HepG2 (cell line): ENCODE measurements around the gene QRFP. TPM values are rescaled to one million over a fixed set of nuclear protein-coding genes. Genes with fewer than 3 reads are reported as not detected.

ENCODE experiments used
- ATAC-seq: fragments of 200-7000 bp; cut with Tn5 transposase; 3 replicates; pipeline ENCODE4 v1.9.1; 2020; ENCODE audit warnings: mild to moderate bottlenecking, moderate library complexity
- BruUV-seq: library from RNA; stranded (reverse); fragments of 400-500 nt; replicated peaks from 2 replicates; lab custom pipeline; 2021; lab: Mats Ljungman, UMichigan
- CTCF ChIA-PET: fragments of 300-600 bp; formaldehyde crosslinking; extraction: SDS; loops from one replicate; lab custom pipeline; 2021; ENCODE audit warnings: low total read pairs, inconsistent platforms, low intra/inter-chr PET ratio; lab: Yijun Ruan, JAX
- POLR2A ChIA-PET: fragments of 350-600 bp; sonication (Branson Sonifier 250); formaldehyde crosslinking; loops from one replicate; lab custom pipeline; 2020; ENCODE audit warnings: antibody characterized with exemption, inconsistent platforms; lab: Yijun Ruan, JAX
- DNase-seq: peaks from one replicate; pipeline ENCODE4 v3.0.0-alpha.2; 2015; ENCODE audit warnings: low spot score
- FAIRE-seq: peaks from 3 replicates; lab custom pipeline; 2011; peaks lifted over from hg19 to GRCh38; lab: Jason Lieb, UNC
- H2AFZ ChIP-seq: one replicate; pipeline ENCODE4 v1.6.1; 2011; ENCODE audit warnings: low read length, inconsistent platforms
- H3K27ac ChIP-seq: fragments of 300-600 bp; 3 replicates; pipeline ENCODE4 v1.8.0; 2011; ENCODE audit warnings: mixed run types, mild to moderate bottlenecking, mixed read lengths, low read length, inconsistent platforms; ENCODE audit not compliant: insufficient read depth; ENCODE audit errors: extremely low read length
- H3K27me3 ChIP-seq, 2 experiments: fragments of 200-600 bp in 1 of 2; 2 replicates in 1 of 2; 3 replicates in 1 of 2; pipeline versions ENCODE4 v1.6.0 to v1.8.0; 2011; ENCODE audit warnings: low read length in 2 of 2, mild to moderate bottlenecking in 2 of 2, moderate library complexity in 2 of 2, inconsistent platforms in 1 of 2; ENCODE audit not compliant: insufficient read depth in 2 of 2, control insufficient read depth in 1 of 2
- H3K36me3 ChIP-seq, 2 experiments: fragments of 200-600 bp in 1 of 2; replicated peaks in 1 of 2; 2 replicates in 1 of 2; 3 replicates in 1 of 2; pipeline versions ENCODE4 v1.5.1 to v1.8.0; 2011; ENCODE audit warnings: low read length in 2 of 2, inconsistent platforms in 1 of 2; ENCODE audit not compliant: insufficient read depth in 2 of 2, control insufficient read depth in 1 of 2
- H3K4me1 ChIP-seq: 2 replicates; pipeline ENCODE4 v1.5.1; 2012; ENCODE audit warnings: low read length, inconsistent platforms; ENCODE audit not compliant: insufficient read depth
- H3K4me2 ChIP-seq: 2 replicates; pipeline ENCODE4 v1.6.0; 2011; ENCODE audit warnings: low read depth, low read length, inconsistent platforms
- H3K4me3 ChIP-seq, 3 experiments: fragments of 200-600 bp in 1 of 3; sonication (generic), shearing (Covaris generic) in 1 of 3; replicated peaks in 1 of 3; 2 replicates each; pipeline ENCODE4 v1.5.1; 2011 to 2016; ENCODE audit warnings: low read length in 3 of 3, inconsistent platforms in 2 of 3, low read depth in 2 of 3, mild to moderate bottlenecking in 2 of 3, control low read depth in 1 of 3, mixed read lengths in 1 of 3; ENCODE audit not compliant: insufficient read depth in 1 of 3
- H3K79me2 ChIP-seq: one replicate; pipeline ENCODE4 v1.6.1; 2011; ENCODE audit warnings: low read length, inconsistent platforms; ENCODE audit not compliant: insufficient read depth
- H3K9ac ChIP-seq: 2 replicates; pipeline ENCODE4 v1.6.0; 2011; ENCODE audit warnings: mild to moderate bottlenecking, low read depth, low read length, inconsistent platforms; ENCODE audit not compliant: insufficient read depth
- H3K9me3 ChIP-seq: 2 replicates; pipeline ENCODE4 v1.5.1; 2012; ENCODE audit warnings: mild to moderate bottlenecking, low read length
- H4K20me1 ChIP-seq: 2 replicates; pipeline ENCODE4 v1.6.0; 2011; ENCODE audit warnings: inconsistent platforms, mild to moderate bottlenecking, low read length, moderate library complexity; ENCODE audit not compliant: insufficient read depth
- CEBPB ChIP-seq: IDR thresholded peaks from 2 replicates; pipeline ENCODE4 v1.6.1; 2011; ENCODE audit warnings: low read depth, low read length, improper control_type of control experiment, borderline replicate concordance
- MED13 ChIP-seq: sonication (generic); formaldehyde crosslinking; IDR thresholded peaks from 2 replicates; pipeline ENCODE4 v1.5.0; 2020; ENCODE audit warnings: missing genetic modification reagents
- MIXL1 ChIP-seq: IDR thresholded peaks from 2 replicates; pipeline ENCODE4 v1.6.1; 2016
- ONECUT2 ChIP-seq: sonication (generic); formaldehyde crosslinking; IDR thresholded peaks from 2 replicates; pipeline ENCODE4 v1.4.0; 2020; ENCODE audit warnings: missing genetic modification reagents
- PCBP1 ChIP-seq: fragments of 200-400 bp; formaldehyde crosslinking; IDR thresholded peaks from 2 replicates; pipeline ENCODE4 v1.6.1; 2017; ENCODE audit warnings: mild to moderate bottlenecking, low read depth, low read length, borderline replicate concordance
- RARA ChIP-seq: IDR thresholded peaks from 2 replicates; pipeline ENCODE4 v1.6.1; 2016; ENCODE audit warnings: missing genetic modification reagents, missing compliant biosample characterization
- SOX13 ChIP-seq, 3 experiments: fragments of 450-650 bp in 1 of 3; sonication (generic) in 1 of 3; formaldehyde crosslinking in 1 of 3; IDR thresholded peaks in 2 of 3; conservative IDR thresholded peaks in 1 of 3; 2 replicates each; pipeline versions ENCODE4 v1.5.0 to v1.6.1; 2016 to 2020; ENCODE audit warnings: antibody characterized with exemption in 1 of 3, mild to moderate bottlenecking in 1 of 3, missing compliant biosample characterization in 1 of 3, missing genetic modification reagents in 1 of 3, moderate library complexity in 1 of 3
- SP1 ChIP-seq, 2 experiments: fragments of 450-650 bp in 1 of 2; sonication (generic) in 1 of 2; formaldehyde crosslinking in 1 of 2; IDR thresholded peaks; 2 replicates each; pipeline versions ENCODE4 v1.4.0 to v1.6.1; 2016 to 2020; ENCODE audit warnings: missing genetic modification reagents in 1 of 2
- TARDBP ChIP-seq: sonication (generic); formaldehyde crosslinking; IDR thresholded peaks from 2 replicates; pipeline ENCODE4 v1.8.0; 2022; ENCODE audit warnings: mild to moderate bottlenecking, missing genetic modification reagents
- ZNF44 ChIP-seq: sonication (generic); formaldehyde crosslinking; IDR thresholded peaks from 2 replicates; pipeline ENCODE4 v1.5.1; 2020; ENCODE audit warnings: mild to moderate bottlenecking, missing genetic modification reagents
- ZNF629 ChIP-seq: sonication (generic); formaldehyde crosslinking; conservative IDR thresholded peaks from 2 replicates; pipeline ENCODE4 v1.5.0; 2020; ENCODE audit warnings: missing genetic modification reagents
- WGBS: methylation state at CpG from one replicate; pipeline ENCODE4 v1.1.6; 2017; ENCODE audit warnings: low lambda C conversion rate; 5-methylcytosine and 5-hydroxymethylcytosine counted together
- in situ Hi-C: cut with HindIII; loops from 2 replicates; pipeline ENCODE4 v1.10.0; 2017; ENCODE audit warnings: low pct_unique_long_range_greater_than_20kb; ENCODE audit not compliant: extremely low pct_ligation_motif_present
- intact Hi-C: fragments of 100-400 bp; cut with micrococcal nuclease; formaldehyde crosslinking; loops from one replicate; pipeline ENCODE4 v1.10.0; 2022; ENCODE audit not compliant: unreplicated experiment
- polyA plus RNA-seq, 8 experiments: library from polyadenylated mRNA; depleted of rRNA in 3 of 8; stranded (reverse) in 7 of 8; unstranded in 1 of 8; fragments of >200 nt; fragmentation: Illumina TruSeq in 4 of 8; extraction: Trizol in 4 of 8; gene quantifications; 2 replicates each; pipeline versions ENCODE4 v1.2.1 to v1.2.3, GENCODE V29; 2011 to 2016; ENCODE audit warnings: low read depth in 4 of 8, missing spikeins in 1 of 8, mixed read lengths in 1 of 8; ENCODE audit not compliant: insufficient read depth in 1 of 8
- total RNA-seq, 5 experiments: library from RNA; depleted of rRNA; stranded (reverse); fragments of >200 nt; fragmentation: Illumina TruSeq; extraction: Trizol; gene quantifications; 2 replicates each; pipeline ENCODE4 v1.2.3, GENCODE V29; 2016; ENCODE audit warnings: low read depth in 1 of 5
- TF ChIP-seq, protein P1 (sequence below): IDR thresholded peaks from 2 replicates; pipeline ENCODE4 v1.6.1; 2012; ENCODE audit warnings: low read depth, low read length, improper control_type of control experiment

The QRFP gene
- total and polyA plus RNA-seq, 2 of the 13 experiments (the other 11 are each of a cell fraction or from before 2014, with no cell fraction given), result not detected

GRCh38 chr9:130924448-130924788 is 27.8 kb upstream of the QRFP start (continued):
- TF ChIP-seq MED13 (CRISPR knock-in tag) (no peak), ONECUT2 (CRISPR knock-in tag) (no peak), ZNF44 (CRISPR knock-in tag) (no peak), SP1 (IDR thresholded peaks at IDR 0.05) (no peak), SP1 (CRISPR knock-in tag; IDR thresholded peaks at IDR 0.05) (no peak), RARA (no peak), TARDBP (no peak), SOX13 (IDR thresholded peaks at IDR 0.05) (no peak), SOX13 (CRISPR knock-in tag; conservative IDR thresholded peaks at IDR 0.05 in 1 of 2, IDR thresholded peaks at IDR 0.05 in 1 of 2) (no peak)
- TF ChIP-seq, all 625 proteins: peak for 0

- ChIA-PET CTCF (no interaction called here), POLR2A (no interaction called here)
- DNase-seq (no peak), FAIRE-seq (no peak), ATAC-seq (no peak; the same call in 1 of the 3 replicates)
- peaks cover 36 to 98% of the 10 kb centered on the region in 2 experiments for H3K27me3 ChIP-seq
- no peaks in the 10 kb centered on the region for H4K20me1 ChIP-seq
- BruUV-seq, result no TSS peak
- no peak overlapping the region for H3K4me2 ChIP-seq
- no peaks in the 10 kb centered on the region for H3K9me3 ChIP-seq
- no peak overlapping the region for H2AFZ ChIP-seq
- in situ Hi-C loops, result no loop called here
- 0% methylated on average over 1 of the region's 42 CpGs for WGBS
- TF ChIP-seq, protein P1, sequence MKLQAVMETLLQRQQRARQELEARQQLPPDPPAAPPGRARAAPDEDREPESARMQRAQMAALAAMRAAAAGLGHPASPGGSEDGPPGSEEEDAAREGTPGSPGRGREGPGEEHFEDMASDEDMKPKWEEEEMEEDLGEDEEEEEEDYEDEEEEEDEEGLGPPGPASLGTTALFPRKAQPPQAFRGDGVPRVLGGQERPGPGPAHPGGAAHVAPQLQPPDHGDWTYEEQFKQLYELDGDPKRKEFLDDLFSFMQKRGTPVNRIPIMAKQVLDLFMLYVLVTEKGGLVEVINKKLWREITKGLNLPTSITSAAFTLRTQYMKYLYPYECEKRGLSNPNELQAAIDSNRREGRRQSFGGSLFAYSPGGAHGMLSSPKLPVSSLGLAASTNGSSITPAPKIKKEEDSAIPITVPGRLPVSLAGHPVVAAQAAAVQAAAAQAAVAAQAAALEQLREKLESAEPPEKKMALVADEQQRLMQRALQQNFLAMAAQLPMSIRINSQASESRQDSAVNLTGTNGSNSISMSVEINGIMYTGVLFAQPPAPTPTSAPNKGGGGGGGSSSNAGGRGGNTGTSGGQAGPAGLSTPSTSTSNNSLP, result no peak
- peak; percentile 54 for TF ChIP-seq ZNF629 (CRISPR knock-in tag)
- no peak for TF ChIP-seq MIXL1 (CRISPR knock-in tag)
- TF ChIP-seq PCBP1, result no peak
- TF ChIP-seq CEBPB, result peak; percentile 2; the same call in 1 of the 2 replicates
- H3K9ac ChIP-seq, result no peak overlapping the region
- no peaks in the 10 kb centered on the region for H3K79me2 ChIP-seq
- no peak overlapping the region for H3K27ac ChIP-seq
- intact Hi-C loops, result no loop called here
- H3K4me3 ChIP-seq, result no peak overlapping the region
- peaks cover 32% of the 10 kb centered on the region for H3K4me1 ChIP-seq
- no peaks in the 10 kb centered on the region for H3K36me3 ChIP-seq
Measured at GRCh38 chr9:130923611-130924447, 27.2 kb upstream of the QRFP start.
